Activated CD8-positive, alpha-beta memory T cell treated with anti-CD3 and anti-CD28 coated beads for 36 hours (primary cell): ENCODE data around the gene C19orf47. TPM values are rescaled to one million over a fixed set of nuclear protein-coding genes. Genes with fewer than 3 reads are reported as not detected.

ENCODE experiments used
- CTCF ChIA-PET: fragments of 350-600 bp; sonication (Branson Sonifier 250); formaldehyde crosslinking; loops from one replicate; lab custom pipeline; 2021; ENCODE audit warnings: antibody characterized with exemption; lab: Charles Lee
- POLR2A ChIA-PET: fragments of 350-600 bp; sonication (Branson Sonifier 250); formaldehyde crosslinking; loops from one replicate; lab custom pipeline; 2021; ENCODE audit warnings: antibody characterized with exemption; lab: Charles Lee
- total RNA-seq, 2 experiments: library from RNA; stranded (reverse); gene quantifications; one replicate each; pipeline ENCODE4 v1.2.3, GENCODE V29; 2021

The C19orf47 gene
- total RNA-seq, 2 experiments from 2014 or later, result 25.2 to 25.9 TPM

GRCh38 chr19:40277356-40278059 lies 70.7 kb downstream of the C19orf47 start:
- CTCF ChIA-PET, result interaction anchor here (1.2 kb wide), 1 partner anchor 138 kb away, joined by 3 read pairs; no protein-coding TSS in a partner anchor

GRCh38 chr19:40274585-40275544 lies 73.3 kb downstream of the C19orf47 start:
- CTCF ChIA-PET, result interaction anchor here (1.2 kb wide), 1 partner anchor 9 kb away, joined by 4 read pairs; no protein-coding TSS in a partner anchor
- POLR2A ChIA-PET, result interaction anchor here (0.7 kb wide), 1 partner anchor 79 kb away, joined by 4 read pairs; no protein-coding TSS in a partner anchor

More at GRCh38 chr19:40277356-40278059, 70.7 kb downstream of the C19orf47 start:
- POLR2A ChIA-PET, result no interaction called here

- ChIA-PET CTCF (interaction anchor here (1.2 kb wide), 1 partner anchor 10 kb away, joined by 4 read pairs; no protein-coding TSS in a partner anchor), POLR2A (no interaction called here)
Observed at GRCh38 chr19:40273469-40274360, 74.5 kb downstream of the C19orf47 start.

- POLR2A ChIA-PET, result no interaction called here
- CTCF ChIA-PET, result no interaction called here
Observed at GRCh38 chr19:40272261-40272660, 75.9 kb downstream of the C19orf47 start.

GRCh38 chr19:40271706-40272105 lies 76.5 kb downstream of the C19orf47 start:
- CTCF ChIA-PET, result no interaction called here
- POLR2A ChIA-PET, result no interaction called here

GRCh38 chr19:40270362-40271089 lies 77.7 kb downstream of the C19orf47 start:
- ChIA-PET CTCF (no interaction called here), POLR2A (no interaction called here)

Other genes with a start within 250 kb of the C19orf47 start
- gene MAP3K10, start 157.0 kb downstream of the C19orf47 start, total RNA-seq, result 10 to 100 TPM; 13.6 to 16.5 TPM
- not detected for gene TTC9B, start 130.0 kb downstream of the C19orf47 start, total RNA-seq
- gene CCNP, start 121.7 kb downstream of the C19orf47 start, total RNA-seq, result not detected
- 100 to 1,000 TPM; 128 to 129 TPM for gene AKT2, start 63.1 kb downstream of the C19orf47 start, total RNA-seq
- 10 to 100 TPM; 48.0 to 50.4 TPM for gene PLD3, start 298 bp upstream of the C19orf47 start, total RNA-seq
- under 1 TPM in 1 of 2 experiments, not detected in 1; 0.08 TPM for gene HIPK4, start 41.8 kb upstream of the C19orf47 start, total RNA-seq
- gene PRX, start 65.0 kb upstream of the C19orf47 start, total RNA-seq, result under 1 TPM; 0.67 to 0.84 TPM
- gene SERTAD1, start 77.6 kb upstream of the C19orf47 start, total RNA-seq, result 10 to 100 TPM; 14.2 to 14.7 TPM
- gene SERTAD3, start 95.9 kb upstream of the C19orf47 start, total RNA-seq, result 1 to 10 TPM; 6.0 to 6.8 TPM
- gene BLVRB, start 117.3 kb upstream of the C19orf47 start, total RNA-seq, result 10 to 100 TPM; 16.8 to 18.8 TPM
- gene SPTBN4, start 118.6 kb upstream of the C19orf47 start, total RNA-seq, result under 1 TPM; 0.40 to 0.92 TPM
- 10 to 100 TPM; 86.7 to 93.5 TPM for gene SHKBP1, start 228.5 kb upstream of the C19orf47 start, total RNA-seq